K562 (cell line): ENCODE results near the gene HUNK.

Experiments used
- ARID1B ChIP-seq: fragments of 450-650 bp; IDR thresholded peaks from 2 replicates; pipeline ENCODE4 v1.6.1; 2016; ENCODE audit warnings: antibody characterized with exemption, mild to moderate bottlenecking, inconsistent platforms
- CREB1 ChIP-seq, 2 experiments: sonication (generic) in 1 of 2; formaldehyde crosslinking in 1 of 2; IDR thresholded peaks; 2 replicates each; pipeline versions ENCODE4 v1.6.1 to v1.8.0; 2012 to 2022; ENCODE audit warnings: inconsistent platforms in 1 of 2, mild to moderate bottlenecking in 1 of 2, missing genetic modification reagents in 1 of 2, moderate library complexity in 1 of 2
- HMG20A ChIP-seq: fragments of 450-650 bp; formaldehyde crosslinking; conservative IDR thresholded peaks from 2 replicates; pipeline ENCODE4 v1.4.0; 2020; ENCODE audit warnings: mild to moderate bottlenecking, mixed read lengths
- KAT2B ChIP-seq: IDR thresholded peaks from one replicate; pipeline ENCODE4 v1.6.1; 2012; ENCODE audit warnings: low read depth, mild to moderate bottlenecking, control low read depth, inconsistent platforms, low read length, moderate library complexity
- POLR2A ChIP-seq: fragments of 450-650 bp; conservative IDR thresholded peaks from 2 replicates; pipeline ENCODE4 v1.6.1; 2016
- PPARD ChIP-seq: fragments of 250-450 bp; sonication (Bioruptor Pico); IDR thresholded peaks from 2 replicates; pipeline ENCODE4 v1.8.0; 2022; ENCODE audit warnings: inconsistent platforms, mild to moderate bottlenecking, moderate library complexity
- TAF1 ChIP-seq: IDR thresholded peaks from 2 replicates; pipeline ENCODE4 v1.6.1; 2011; ENCODE audit warnings: mild to moderate bottlenecking, low read length, moderate library complexity; ENCODE audit not compliant: insufficient read depth, control insufficient read depth, severe bottlenecking; ENCODE audit errors: extremely low read depth
- TF ChIP-seq, protein P1 (sequence below): sonication (generic); formaldehyde crosslinking; IDR thresholded peaks from 2 replicates; pipeline ENCODE4 v1.8.1; 2022; ENCODE audit warnings: missing genetic modification reagents

DNA sequence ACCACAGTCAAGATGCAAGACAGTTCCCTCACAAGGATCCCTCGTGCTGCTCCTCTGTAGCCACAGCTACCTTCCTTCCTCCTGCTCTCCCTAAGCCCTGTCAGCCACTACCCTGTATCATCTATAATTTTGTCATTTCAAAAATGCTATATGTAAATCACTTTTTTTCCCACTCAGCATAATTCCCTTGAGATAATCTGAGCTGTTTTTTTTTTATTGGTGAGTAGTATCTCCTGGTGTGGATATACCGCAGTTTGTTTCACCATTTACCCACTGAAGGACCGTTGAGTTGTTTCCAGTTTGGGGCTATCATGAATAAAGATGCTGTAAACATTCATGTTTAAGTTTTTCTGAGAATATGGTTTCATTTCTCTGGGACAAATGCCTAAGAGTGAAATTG lies 88.2 kb downstream of the HUNK start:
- TF ChIP-seq KAT2B (no peak), ARID1B (no peak), CREB1 (IDR thresholded peaks at IDR 0.05) (no peak), CREB1 (CRISPR knock-in tag; IDR thresholded peaks at IDR 0.05) (no peak), TAF1 (no peak), POLR2A (no peak), PPARD (no peak), HMG20A (CRISPR knock-in tag) (no peak)
- TF ChIP-seq, protein P1, sequence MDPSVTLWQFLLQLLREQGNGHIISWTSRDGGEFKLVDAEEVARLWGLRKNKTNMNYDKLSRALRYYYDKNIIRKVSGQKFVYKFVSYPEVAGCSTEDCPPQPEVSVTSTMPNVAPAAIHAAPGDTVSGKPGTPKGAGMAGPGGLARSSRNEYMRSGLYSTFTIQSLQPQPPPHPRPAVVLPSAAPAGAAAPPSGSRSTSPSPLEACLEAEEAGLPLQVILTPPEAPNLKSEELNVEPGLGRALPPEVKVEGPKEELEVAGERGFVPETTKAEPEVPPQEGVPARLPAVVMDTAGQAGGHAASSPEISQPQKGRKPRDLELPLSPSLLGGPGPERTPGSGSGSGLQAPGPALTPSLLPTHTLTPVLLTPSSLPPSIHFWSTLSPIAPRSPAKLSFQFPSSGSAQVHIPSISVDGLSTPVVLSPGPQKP (CRISPR knock-in tag), result no peak
